Stimulated activated CD4-positive, alpha-beta T cell treated with anti-CD3 and anti-CD28 coated beads, TNF-alpha, amount 100 ng/mL, for 24 hours (primary cell): ENCODE results near the gene PER2.
A peak's percentile ranks its signal among the peaks of the same experiment; 100 is the strongest.

Source experiments
- DNase-seq, 3 experiments: peaks; one replicate each; pipeline ENCODE4 v3.0.0-alpha.2; 2020; ENCODE audit warnings: low read depth in 3 of 3

PER2 gene

GRCh38 chr2:238231251-238231793 is 57.1 kb downstream of the PER2 start:
- peak; percentile 43 to 74 (median 55) for DNase-seq

- DNase-seq: no peak
These were observed 57.7 kb downstream of the PER2 start for GRCh38 chr2:238230699-238231098.

- no peak for DNase-seq
These were observed 59.7 kb downstream of the PER2 start for GRCh38 chr2:238228700-238229099.

GRCh38 chr2:238227587-238228032 is 60.8 kb downstream of the PER2 start:
- DNase-seq: no peak

GRCh38 chr2:238226698-238227586 is 61.5 kb downstream of the PER2 start:
- DNase-seq: no peak

- no peak for DNase-seq
These were observed 62.3 kb downstream of the PER2 start for GRCh38 chr2:238225911-238226697.

- DNase-seq: no peak
These were observed 63.3 kb downstream of the PER2 start for GRCh38 chr2:238225121-238225520.

GRCh38 chr2:238224356-238225035 is 63.9 kb downstream of the PER2 start:
- no peak for DNase-seq

- DNase-seq: no peak
These were observed 67.4 kb downstream of the PER2 start for GRCh38 chr2:238220892-238221521.

- DNase-seq: no peak
These were observed 68.0 kb downstream of the PER2 start for GRCh38 chr2:238220274-238220891.

GRCh38 chr2:238216651-238217184 is 71.7 kb downstream of the PER2 start:
- no peak for DNase-seq

- DNase-seq: no peak
These were observed 81.4 kb downstream of the PER2 start for GRCh38 chr2:238207006-238207405.

- no peak for DNase-seq
These were observed 84.3 kb downstream of the PER2 start for GRCh38 chr2:238203973-238204683.

- peak; percentile 76 to 86 (median 81) for DNase-seq
These were observed 85.1 kb downstream of the PER2 start, which contains the start of gene ILKAP for GRCh38 chr2:238203094-238203972. Gene ILKAP, minus strand, starts transcription at chr2:238203695. Its CDS starts 142 bp downstream, at chr2:238203553.

- peak in 1 of 3 experiments; percentile 22 for DNase-seq
These were observed 85.9 kb downstream of the PER2 start for GRCh38 chr2:238202326-238203093.
